HAP-1 (cell line): ENCODE results near the gene KCND1.
A peak's percentile ranks its signal among the peaks of the same experiment; 100 is the strongest.

Experiments
- DNase-seq, 2 experiments: peaks; one replicate each; pipeline ENCODE4 v3.0.0-alpha.2; 2016 to 2020; ENCODE audit warnings: low spot score in 2 of 2
- H3K27me3 ChIP-seq: fragments of 250-450 bp; sonication (Bioruptor Pico); 2 replicates; pipeline ENCODE4 v1.5.1; 2020; ENCODE audit warnings: low read depth, mild to moderate bottlenecking, moderate library complexity
- H3K36me3 ChIP-seq: fragments of 250-450 bp; sonication (Bioruptor Pico); replicated peaks from 2 replicates; pipeline ENCODE4 v1.5.1; 2020; ENCODE audit warnings: mild to moderate bottlenecking
- H3K4me1 ChIP-seq: fragments of 250-450 bp; sonication (Bioruptor Pico); 2 replicates; pipeline ENCODE4 v1.5.1; 2020; ENCODE audit warnings: mild to moderate bottlenecking
- H3K4me3 ChIP-seq: fragments of 250-450 bp; sonication (Bioruptor Pico); 2 replicates; pipeline ENCODE4 v1.5.1; 2020; ENCODE audit warnings: mild to moderate bottlenecking, moderate library complexity
- H3K9me3 ChIP-seq: fragments of 250-450 bp; sonication (Bioruptor Pico); 2 replicates; pipeline ENCODE4 v1.5.1; 2020; ENCODE audit warnings: mild to moderate bottlenecking, moderate library complexity
- in situ Hi-C: fragments of 300-500 bp; cut with MboI; formaldehyde crosslinking; loops from 3 replicates; pipeline ENCODE4 v1.14.3; 2020; ENCODE audit warnings: low sequenced_read_pairs, inconsistent platforms, mixed read lengths

Gene KCND1

GRCh38 chrX:48966796-48967579 lies 4.7 kb downstream of the KCND1 start:
- Histone ChIP-seq H3K9me3 (no peaks in the 10 kb centered on the region), H3K27me3 (no peaks in the 10 kb centered on the region), H3K36me3 (no peaks in the 10 kb centered on the region), H3K4me1 (peaks cover 3% of the 10 kb centered on the region; the same call in 1 of the 2 replicates), H3K4me3 (no peak overlapping the region)
- in situ Hi-C loops: no loop called here
- no peak for DNase-seq

DNA sequence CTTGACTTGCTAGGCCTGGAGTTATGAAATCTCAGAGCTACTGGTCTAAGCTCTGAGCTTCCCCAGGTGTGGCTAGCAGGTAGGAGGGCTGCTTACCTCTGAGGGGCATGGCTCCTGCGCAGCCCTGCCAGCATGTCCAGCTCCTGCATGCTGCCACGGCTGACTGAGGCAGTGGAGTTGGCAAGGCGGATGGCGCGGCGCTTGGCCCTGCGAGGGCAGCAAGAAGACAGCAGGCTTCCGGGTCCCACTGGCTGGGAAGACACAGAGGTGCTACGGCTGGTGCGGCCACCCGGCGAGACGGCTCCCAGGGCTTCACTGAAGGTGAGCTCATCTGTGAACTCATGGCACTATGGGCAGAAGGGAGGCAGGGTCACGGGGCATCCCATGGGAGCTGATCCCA lies 5.7 kb downstream of the KCND1 start:
- no peak for DNase-seq
- no peaks in the 10 kb centered on the region for H3K4me1 ChIP-seq
- H3K36me3 ChIP-seq: no peaks in the 10 kb centered on the region
- in situ Hi-C loops: no loop called here
- no peak overlapping the region for H3K4me3 ChIP-seq
- H3K9me3 ChIP-seq: no peaks in the 10 kb centered on the region
- no peaks in the 10 kb centered on the region for H3K27me3 ChIP-seq

DNA sequence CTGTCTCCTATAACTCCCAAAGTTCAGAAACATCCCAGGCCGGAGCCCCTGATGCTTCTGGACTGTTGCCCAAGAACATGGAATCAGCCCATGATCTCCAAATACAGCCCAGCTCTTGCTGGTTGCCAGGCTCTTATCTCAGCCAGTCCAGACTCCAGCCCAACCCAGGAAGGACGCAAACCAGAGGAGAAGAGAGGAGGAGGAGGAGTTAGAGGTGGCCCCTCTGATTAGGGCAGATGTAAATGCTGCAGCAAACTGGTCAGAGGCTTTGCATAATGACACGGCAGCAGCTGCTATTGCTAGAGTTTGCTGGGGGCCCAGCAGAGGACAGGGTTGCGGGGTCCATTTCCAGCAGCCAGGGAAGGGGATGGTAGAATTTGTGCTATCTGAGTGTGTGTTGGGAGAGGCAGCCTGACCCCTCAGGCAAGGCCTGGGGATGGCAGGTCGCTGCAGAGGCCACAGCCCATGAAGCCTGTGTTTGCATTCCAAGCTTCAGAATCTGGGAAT lies 10.0 kb downstream of the KCND1 start:
- H3K4me1 ChIP-seq: peaks cover 6% of the 10 kb centered on the region
- H3K4me3 ChIP-seq: no peak overlapping the region
- DNase-seq: no peak
- no peaks in the 10 kb centered on the region for H3K9me3 ChIP-seq
- H3K36me3 ChIP-seq: no peaks in the 10 kb centered on the region
- in situ Hi-C loops: no loop called here
- H3K27me3 ChIP-seq: no peaks in the 10 kb centered on the region

DNA sequence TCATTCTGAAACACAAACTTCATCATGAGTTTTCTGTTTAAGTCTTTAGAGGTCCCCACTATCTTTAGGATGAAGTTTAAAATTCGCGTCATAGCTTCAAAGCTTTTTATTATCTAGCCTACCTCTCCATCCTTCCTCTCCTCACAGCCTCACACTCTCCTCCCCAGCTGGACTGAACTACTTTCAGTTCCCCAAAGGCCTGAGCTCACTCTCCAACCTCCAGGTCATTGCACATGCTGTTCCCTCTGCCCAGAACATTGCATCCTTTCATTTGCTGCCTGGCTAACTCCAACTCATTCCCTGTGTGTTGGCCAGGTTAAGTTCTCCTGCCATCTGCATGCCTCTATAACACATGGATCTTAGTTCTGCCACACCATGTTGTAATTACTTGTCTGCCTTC lies 11.4 kb downstream of the KCND1 start:
- no peak overlapping the region for H3K4me3 ChIP-seq
- H3K9me3 ChIP-seq: no peaks in the 10 kb centered on the region
- peaks cover 11% of the 10 kb centered on the region for H3K36me3 ChIP-seq
- H3K27me3 ChIP-seq: no peaks in the 10 kb centered on the region
- in situ Hi-C loops: no loop called here
- no peak for DNase-seq
- H3K4me1 ChIP-seq: peaks cover 11% of the 10 kb centered on the region

DNA sequence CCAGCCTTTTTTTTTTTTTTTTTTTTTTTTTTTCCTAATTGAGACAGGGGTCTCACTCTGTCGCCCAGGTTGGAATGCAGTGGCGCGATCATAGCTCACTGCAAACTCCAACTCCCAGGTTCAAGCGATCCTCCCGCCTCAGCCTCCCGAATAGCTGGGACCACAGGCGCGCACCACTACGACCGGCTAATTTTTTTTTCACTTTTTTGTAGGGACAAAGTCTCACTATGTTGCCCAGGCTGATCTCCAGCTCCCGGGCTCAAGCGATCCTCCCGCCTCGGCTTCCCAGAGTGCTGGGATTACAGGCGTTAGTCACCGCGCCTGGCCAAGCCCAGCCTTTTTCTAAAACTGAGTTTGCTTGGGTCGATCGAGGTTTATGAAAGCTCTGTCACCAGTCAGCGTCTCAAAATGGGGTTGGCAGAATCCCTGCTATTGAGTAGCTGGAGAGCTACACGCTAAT lies 13.0 kb downstream of the KCND1 start:
- peak; percentile 27 to 49 for DNase-seq

GRCh38 chrX:48957827-48958634 lies 13.6 kb downstream of the KCND1 start:
- no peaks in the 10 kb centered on the region for H3K9me3 ChIP-seq
- H3K4me3 ChIP-seq: peak overlapping the region; percentile 86
- H3K4me1 ChIP-seq: peaks cover 11% of the 10 kb centered on the region
- in situ Hi-C loops: no loop called here
- H3K36me3 ChIP-seq: peaks cover 27% of the 10 kb centered on the region
- H3K27me3 ChIP-seq: no peaks in the 10 kb centered on the region
- DNase-seq: peak; percentile 99

More for the DNA sequence above, 13.0 kb downstream of the KCND1 start:
- peaks cover 27% of the 10 kb centered on the region for H3K36me3 ChIP-seq
- H3K4me3 ChIP-seq: peak overlapping the region; percentile 86
- H3K4me1 ChIP-seq: peaks cover 11% of the 10 kb centered on the region
- in situ Hi-C loops: no loop called here
- H3K27me3 ChIP-seq: no peaks in the 10 kb centered on the region
- no peaks in the 10 kb centered on the region for H3K9me3 ChIP-seq

DNA sequence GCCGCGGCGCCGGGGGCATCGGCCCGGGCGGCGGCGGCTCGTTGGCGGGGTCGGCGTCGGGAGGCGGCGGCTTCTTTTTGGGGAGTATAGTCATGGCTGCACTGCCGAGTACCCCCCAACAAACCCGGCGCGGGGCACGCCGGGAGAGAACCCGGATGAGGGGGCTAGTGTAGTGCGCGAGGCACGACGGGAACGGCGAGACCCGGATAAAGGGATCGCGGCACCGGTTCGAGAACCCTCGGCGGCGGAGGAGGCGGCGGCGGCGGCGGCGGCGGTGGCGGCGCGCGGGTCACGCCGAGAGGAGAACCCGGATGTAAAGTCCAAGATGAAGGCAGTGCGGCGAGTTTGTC lies 14.2 kb downstream of the KCND1 start, which contains the start of gene OTUD5:
Gene OTUD5, minus strand, starts transcription at position 131 of the 350 bp plus-strand sequence. Its CDS starts 37 bp downstream, at position 94.
- Histone ChIP-seq H3K36me3 (peaks cover 27% of the 10 kb centered on the region), H3K9me3 (no peaks in the 10 kb centered on the region), H3K4me3 (peak within 1 kb of the TSS; percentile 86), H3K27me3 (no peaks in the 10 kb centered on the region), H3K4me1 (peaks cover 11% of the 10 kb centered on the region)
- DNase-seq: peak; percentile 63 to 83
- in situ Hi-C loops: no loop called here

DNA sequence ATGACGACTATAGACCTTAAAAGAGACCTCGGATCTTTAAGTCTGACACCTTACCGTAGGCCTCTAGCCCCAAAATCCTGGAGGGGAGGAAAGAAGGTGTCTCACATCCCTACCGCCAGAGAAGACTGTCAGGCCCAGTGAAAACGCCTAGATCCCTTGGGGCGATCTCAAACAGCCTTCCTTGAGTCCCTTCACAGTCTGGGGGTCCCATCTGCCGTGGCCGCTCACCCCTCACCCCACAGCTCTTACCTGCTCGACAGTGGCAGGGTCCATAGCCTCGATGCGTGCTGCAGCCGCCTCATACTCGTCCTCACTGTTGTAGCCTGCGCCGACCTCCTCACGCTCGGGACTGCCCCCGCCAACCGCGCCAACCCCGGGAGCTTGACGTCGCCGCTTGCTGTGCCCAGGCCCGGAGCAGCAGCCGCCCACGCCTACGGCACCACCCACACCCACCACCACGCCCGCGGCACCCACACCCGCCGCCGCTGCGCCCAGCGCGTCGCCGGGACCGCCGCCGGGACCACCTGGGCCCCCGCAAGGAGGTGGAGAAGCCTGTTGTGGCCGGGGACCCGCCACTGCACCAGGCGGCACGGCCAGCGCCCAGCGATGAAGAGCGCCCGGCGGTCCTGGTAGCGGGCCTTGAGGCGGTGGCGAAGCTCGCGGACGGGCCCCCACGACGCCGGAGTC lies 14.8 kb downstream of the KCND1 start:
- Histone ChIP-seq H3K36me3 (peaks cover 27% of the 10 kb centered on the region), H3K27me3 (no peaks in the 10 kb centered on the region), H3K4me1 (peaks cover 11% of the 10 kb centered on the region), H3K9me3 (no peaks in the 10 kb centered on the region), H3K4me3 (peak overlapping the region; percentile 86)
- in situ Hi-C loops: no loop called here
- DNase-seq: peak in 1 of 2 experiments; percentile 38

- no peaks in the 10 kb centered on the region for H3K27me3 ChIP-seq
- H3K4me3 ChIP-seq: no peak overlapping the region
Measured at GRCh38 chrX:48948589-48948988, 23.1 kb downstream of the KCND1 start.

DNA sequence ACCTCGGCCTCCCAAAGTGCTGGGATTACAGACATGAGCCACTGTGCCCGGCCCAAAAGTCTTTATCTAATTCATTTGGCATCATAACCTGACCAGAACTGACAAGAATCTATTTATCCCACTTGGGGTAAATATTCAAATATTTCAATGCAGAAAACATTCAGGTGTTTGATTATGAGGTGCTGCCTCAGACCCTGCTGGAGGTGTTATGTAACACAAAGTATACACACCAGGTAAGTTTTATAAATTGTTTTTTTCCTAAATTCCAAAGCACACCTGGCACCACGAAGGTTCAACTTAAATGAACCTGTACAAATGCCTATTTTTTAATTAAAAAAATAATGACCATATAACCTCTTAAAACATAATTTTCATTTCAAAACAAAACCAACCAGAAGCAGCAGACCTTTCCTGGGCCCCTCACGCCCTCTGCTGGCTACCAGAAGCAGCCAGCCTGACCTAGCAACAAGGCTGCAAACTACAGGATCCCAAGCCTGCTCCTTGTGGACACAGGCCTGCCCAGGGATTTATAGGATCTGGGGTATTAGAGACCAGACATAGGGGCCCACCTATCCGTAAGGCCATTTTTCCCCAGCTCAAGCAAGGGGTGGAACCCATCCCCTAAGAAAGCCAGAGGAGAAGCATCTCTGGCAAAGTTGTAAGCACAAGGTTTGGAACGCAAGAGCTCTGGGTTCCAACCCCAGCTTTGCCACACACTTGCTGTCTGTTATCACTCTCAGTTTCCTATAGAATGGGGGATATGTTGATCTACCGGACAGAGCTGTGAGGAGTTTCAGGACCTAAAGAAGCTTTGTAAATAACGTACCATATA lies 25.9 kb downstream of the KCND1 start:
- Histone ChIP-seq H3K27me3 (no peaks in the 10 kb centered on the region), H3K4me1 (no peaks in the 10 kb centered on the region), H3K4me3 (no peak overlapping the region), H3K36me3 (peaks cover 23% of the 10 kb centered on the region), H3K9me3 (no peaks in the 10 kb centered on the region)
- DNase-seq: peak; percentile 14 to 78
- in situ Hi-C loops: no loop called here

More at GRCh38 chrX:48948589-48948988, 23.1 kb downstream of the KCND1 start:
- H3K36me3 ChIP-seq: peaks cover 4% of the 10 kb centered on the region
- H3K9me3 ChIP-seq: no peaks in the 10 kb centered on the region
- H3K4me1 ChIP-seq: no peaks in the 10 kb centered on the region
- in situ Hi-C loops: no loop called here
- no peak for DNase-seq

- no peaks in the 10 kb centered on the region for H3K9me3 ChIP-seq
- H3K4me1 ChIP-seq: no peaks in the 10 kb centered on the region
- in situ Hi-C loops: no loop called here
- DNase-seq: no peak
- H3K36me3 ChIP-seq: peaks cover 39% of the 10 kb centered on the region
- H3K4me3 ChIP-seq: no peak overlapping the region
- H3K27me3 ChIP-seq: no peaks in the 10 kb centered on the region
Measured at GRCh38 chrX:48942895-48943294, 28.7 kb downstream of the KCND1 start.

- in situ Hi-C loops: no loop called here
- H3K27me3 ChIP-seq: no peaks in the 10 kb centered on the region
- DNase-seq: no peak
- peaks cover 53% of the 10 kb centered on the region for H3K36me3 ChIP-seq
- H3K4me1 ChIP-seq: no peaks in the 10 kb centered on the region
- H3K4me3 ChIP-seq: no peak overlapping the region
- H3K9me3 ChIP-seq: no peaks in the 10 kb centered on the region
Measured at GRCh38 chrX:48940404-48940955, 31.2 kb downstream of the KCND1 start.
